Measurements from ENCODE around the gene TTPAL. TPM values are rescaled to one million over a fixed set of nuclear protein-coding genes. Genes with fewer than 3 reads are reported as not detected.

TTPAL gene
- total and polyA plus RNA-seq, 10 of the 15 experiments (the other 5 are each of a cell fraction or from before 2014, with no cell fraction given), result 4.0 to 24.0 (median 9.3) TPM

DNA sequence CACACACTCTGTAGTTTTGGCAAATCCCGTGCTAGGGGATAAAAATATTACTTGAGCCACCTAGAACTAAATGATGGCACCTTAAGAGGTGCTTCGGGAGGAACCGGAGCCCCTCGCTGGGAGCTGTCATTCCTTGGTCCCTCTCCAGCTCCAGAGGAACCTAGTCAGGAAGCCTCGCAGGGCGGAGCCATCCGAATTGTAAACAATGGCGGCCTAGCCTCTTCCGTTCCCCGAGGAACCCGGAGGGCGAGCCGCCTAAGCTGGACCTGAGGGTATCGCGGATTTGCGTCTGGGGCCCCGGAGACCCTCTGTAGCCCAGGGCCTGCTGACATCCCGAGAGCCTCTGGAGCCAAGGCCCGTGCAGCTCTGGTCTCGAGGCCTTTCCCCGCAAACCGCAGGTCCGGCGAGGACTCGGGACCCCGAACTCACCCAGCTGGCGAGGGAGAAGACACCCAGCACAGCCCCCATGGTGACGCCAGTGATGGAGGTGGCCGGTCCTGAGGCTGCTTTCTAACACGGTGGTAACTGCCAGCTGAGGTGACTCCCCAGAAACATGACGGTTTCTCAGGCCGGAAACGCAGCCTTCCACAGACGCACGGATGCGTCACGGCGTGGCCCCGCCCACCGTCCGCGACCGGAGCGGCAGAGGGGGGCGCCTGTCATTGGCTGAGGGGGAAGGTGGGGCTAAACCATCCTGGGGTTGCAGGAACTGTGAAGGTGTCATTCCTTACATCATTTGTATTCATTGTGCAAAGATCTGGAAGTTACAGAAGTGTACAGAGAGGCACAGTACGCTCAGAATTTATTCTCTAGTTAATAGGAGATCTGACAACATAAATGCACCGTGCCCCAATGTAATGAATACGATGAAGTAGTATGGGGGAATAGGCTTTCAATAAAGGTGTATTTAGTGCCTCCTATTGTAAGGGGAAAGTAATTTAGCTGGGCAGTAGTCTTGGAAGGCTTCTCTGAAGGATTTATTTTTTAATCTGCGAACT, 46.1 kb downstream of the TTPAL start, which contains the start of gene SERINC3 (continued):
- no peak for TF ChIP-seq ATF3 (IDR thresholded peaks at IDR 0.05; ENCODE audit: borderline replicate concordance, extremely low read depth, low read depth, low read length)
- no peak for TF ChIP-seq SUZ12 (IDR thresholded peaks at IDR 0.05; ENCODE audit: unreplicated experiment)
- TF ChIP-seq SRF (IDR thresholded peaks at IDR 0.05; ENCODE audit: low read depth in 2 of 2, low read length in 2 of 2), result peak; percentile 34 to 53; a peak in 2 of 4 replicates
- peak; percentile 51; the same call in 1 of the 2 replicates for TF ChIP-seq CHD2 (IDR thresholded peaks at IDR 0.05; ENCODE audit: borderline replicate concordance, low read depth, low read length)
- peak; percentile 42; the same call in 1 of the 2 replicates for TF ChIP-seq TCF3 (IDR thresholded peaks at IDR 0.05; ENCODE audit: borderline replicate concordance, insufficient read depth, low read depth, low read length)
- peak; percentile 43; the same call in 1 of the 2 replicates for TF ChIP-seq TCF12 (IDR thresholded peaks at IDR 0.05; ENCODE audit: low read depth, low read length)
- TF ChIP-seq FOXM1 (IDR thresholded peaks at IDR 0.05; ENCODE audit: low read depth, low read length), result no peak
- TF ChIP-seq FOXK2 (IDR thresholded peaks at IDR 0.05), result peak; percentile 77
- TF ChIP-seq CREM (IDR thresholded peaks at IDR 0.05; ENCODE audit: low read depth), result peak; percentile 90
- TF ChIP-seq PML (IDR thresholded peaks at IDR 0.05; ENCODE audit: low read length), result peak; percentile 49
- peak; percentile 66; the same call in 1 of the 2 replicates for TF ChIP-seq GABPA (IDR thresholded peaks at IDR 0.05; ENCODE audit: low read depth)
- TF ChIP-seq CREB1 (IDR thresholded peaks at IDR 0.05; ENCODE audit: low read depth), result peak; percentile 97
- TF ChIP-seq RFX5 (IDR thresholded peaks at IDR 0.05; ENCODE audit: low read depth, low read length), result peak; percentile 59; the same call in 1 of the 2 replicates
- TF ChIP-seq CTCF (IDR thresholded peaks at IDR 0.05 in 2 of 3, conservative IDR thresholded peaks at IDR 0.05 in 1 of 3; ENCODE audit: control insufficient read depth in 2 of 3, extremely low read depth in 1 of 3, insufficient read depth in 1 of 3, low read depth in 3 of 3, low read length in 3 of 3), result peak in 2 of 3 experiments; percentile 27 to 29; a peak in 3 of 6 replicates
- TF ChIP-seq NBN (IDR thresholded peaks at IDR 0.05), result peak; percentile 85
- TF ChIP-seq SMC3 (IDR thresholded peaks at IDR 0.05; ENCODE audit: borderline replicate concordance, low read length), result no peak; the same call in 1 of the 2 replicates
- TF ChIP-seq WRNIP1 (IDR thresholded peaks at IDR 0.05; ENCODE audit: borderline replicate concordance, low read depth, low read length), result no peak
- TF ChIP-seq MLLT1 (IDR thresholded peaks at IDR 0.05), result 0 out of 2 replicates have a peak, but pooled peaks have one; percentile 54
- peak; percentile 39; the same call in 1 of the 2 replicates for TF ChIP-seq GATAD2B (conservative IDR thresholded peaks at IDR 0.05; ENCODE audit: low read depth)
- TF ChIP-seq, protein P1, sequence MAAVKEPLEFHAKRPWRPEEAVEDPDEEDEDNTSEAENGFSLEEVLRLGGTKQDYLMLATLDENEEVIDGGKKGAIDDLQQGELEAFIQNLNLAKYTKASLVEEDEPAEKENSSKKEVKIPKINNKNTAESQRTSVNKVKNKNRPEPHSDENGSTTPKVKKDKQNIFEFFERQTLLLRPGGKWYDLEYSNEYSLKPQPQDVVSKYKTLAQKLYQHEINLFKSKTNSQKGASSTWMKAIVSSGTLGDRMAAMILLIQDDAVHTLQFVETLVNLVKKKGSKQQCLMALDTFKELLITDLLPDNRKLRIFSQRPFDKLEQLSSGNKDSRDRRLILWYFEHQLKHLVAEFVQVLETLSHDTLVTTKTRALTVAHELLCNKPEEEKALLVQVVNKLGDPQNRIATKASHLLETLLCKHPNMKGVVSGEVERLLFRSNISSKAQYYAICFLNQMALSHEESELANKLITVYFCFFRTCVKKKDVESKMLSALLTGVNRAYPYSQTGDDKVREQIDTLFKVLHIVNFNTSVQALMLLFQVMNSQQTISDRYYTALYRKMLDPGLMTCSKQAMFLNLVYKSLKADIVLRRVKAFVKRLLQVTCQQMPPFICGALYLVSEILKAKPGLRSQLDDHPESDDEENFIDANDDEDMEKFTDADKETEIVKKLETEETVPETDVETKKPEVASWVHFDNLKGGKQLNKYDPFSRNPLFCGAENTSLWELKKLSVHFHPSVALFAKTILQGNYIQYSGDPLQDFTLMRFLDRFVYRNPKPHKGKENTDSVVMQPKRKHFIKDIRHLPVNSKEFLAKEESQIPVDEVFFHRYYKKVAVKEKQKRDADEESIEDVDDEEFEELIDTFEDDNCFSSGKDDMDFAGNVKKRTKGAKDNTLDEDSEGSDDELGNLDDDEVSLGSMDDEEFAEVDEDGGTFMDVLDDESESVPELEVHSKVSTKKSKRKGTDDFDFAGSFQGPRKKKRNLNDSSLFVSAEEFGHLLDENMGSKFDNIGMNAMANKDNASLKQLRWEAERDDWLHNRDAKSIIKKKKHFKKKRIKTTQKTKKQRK (IDR thresholded peaks at IDR 0.05; ENCODE audit: low read depth, low read length), result no peak
- TF ChIP-seq CBX5 (IDR thresholded peaks at IDR 0.05; ENCODE audit: low read depth), result no peak
- TF ChIP-seq POLR2A (IDR thresholded peaks at IDR 0.05; ENCODE audit: low read depth, low read length), result peak; percentile 95
- no peak for TF ChIP-seq CBX3 (IDR thresholded peaks at IDR 0.05; ENCODE audit: borderline replicate concordance, low read depth)

All from GM12878 (cell line).